Endometrial microvascular endothelial cells (primary cell): Measurements from ENCODE around the gene SEMA6A. TPM values are rescaled to one million over a fixed set of nuclear protein-coding genes. Genes with fewer than 3 reads are reported as not detected.

Source experiments
- in situ Hi-C: cut with HindIII; loops from 2 replicates; pipeline ENCODE4 v1.10.0; 2017; ENCODE audit warnings: low sequenced_read_pairs, low pct_unique_long_range_greater_than_20kb; ENCODE audit errors: inconsistent ontology term
- total RNA-seq: library from RNA; depleted of rRNA; stranded (reverse); fragments of >200 nt; gene quantifications from one replicate; pipeline ENCODE4 v1.2.3, GENCODE V29; 2015; ENCODE audit errors: inconsistent ontology term

The SEMA6A gene
- total RNA-seq, 1 donor from 2014 or later, result 0.37 TPM

GRCh38 chr5:116404016-116404415 is 170.6 kb downstream of the SEMA6A start:
- in situ Hi-C loops, result no loop called here

- in situ Hi-C loops, result no loop called here
Observed at GRCh38 chr5:116402235-116402634, 172.4 kb downstream of the SEMA6A start.

DNA sequence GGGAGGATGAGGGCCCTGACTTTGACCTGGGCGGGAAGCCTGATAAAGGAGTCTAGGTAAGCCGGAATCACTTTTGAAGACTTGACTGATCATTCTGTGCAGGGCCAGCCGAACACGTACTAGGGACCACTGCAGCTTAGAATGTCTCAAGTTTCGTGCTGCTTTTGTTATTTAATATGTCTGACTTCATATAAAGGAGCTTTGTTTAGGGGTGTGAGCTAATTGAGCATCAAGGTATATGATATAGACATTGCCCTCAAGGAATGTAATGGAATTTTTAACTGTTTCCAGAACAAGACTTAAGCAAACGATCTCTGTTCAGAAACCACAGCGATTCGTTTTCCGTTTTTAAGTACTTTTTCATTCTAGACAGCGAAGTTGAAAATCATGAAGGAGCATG is 173.0 kb downstream of the SEMA6A start:
- in situ Hi-C loops, result no loop called here

- in situ Hi-C loops, result no loop called here
Observed at GRCh38 chr5:116396476-116397099, 178.0 kb downstream of the SEMA6A start.

DNA sequence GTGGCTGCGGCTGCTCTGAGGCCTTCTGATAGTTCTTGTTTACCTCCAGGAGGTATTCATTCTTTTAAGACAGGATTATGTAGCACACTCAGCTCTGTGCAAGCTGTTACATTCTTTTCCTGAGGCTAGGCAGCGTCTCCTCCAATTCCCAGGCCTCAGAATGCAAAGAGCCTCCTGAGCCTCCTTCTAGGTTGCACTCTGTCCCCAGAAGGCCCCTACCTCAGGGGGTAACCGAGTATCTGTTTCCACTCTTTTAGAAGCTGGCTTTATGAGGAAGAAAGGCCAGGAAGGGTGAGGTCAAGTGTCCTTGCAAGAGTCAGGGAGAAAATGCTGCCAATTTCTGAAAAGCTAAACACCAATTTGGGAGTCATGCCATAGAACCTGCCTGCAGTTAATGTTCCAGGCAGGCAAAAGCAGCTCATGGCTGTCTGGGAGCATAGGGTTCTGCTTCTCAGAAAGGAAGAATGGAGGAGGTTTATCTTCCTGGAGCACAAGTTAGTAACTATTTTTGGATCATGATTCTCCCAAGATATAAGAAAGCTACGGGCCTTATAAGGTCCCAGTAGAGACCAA is 178.9 kb downstream of the SEMA6A start:
- in situ Hi-C loops, result no loop called here

DNA sequence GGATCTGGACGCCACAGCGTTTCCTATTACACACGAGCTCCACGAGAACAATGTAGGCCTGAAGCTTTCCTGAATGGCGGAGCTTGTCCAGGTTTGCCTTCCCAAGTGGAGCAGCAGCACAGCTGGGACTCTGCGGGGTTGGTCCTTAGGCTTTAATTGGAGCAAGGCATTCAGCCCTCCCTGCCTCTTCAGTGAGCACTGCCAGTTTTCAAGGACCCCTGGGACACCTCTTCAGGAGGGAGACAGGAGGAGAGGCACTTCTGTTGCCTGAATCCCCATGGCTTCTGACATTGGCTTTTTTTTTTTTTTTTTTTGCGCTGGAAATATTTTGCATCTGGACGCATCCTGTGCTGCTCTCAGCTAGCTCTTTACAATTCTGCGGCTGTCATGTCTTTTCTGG is 179.4 kb downstream of the SEMA6A start:
- in situ Hi-C loops, result no loop called here

- in situ Hi-C loops, result no loop called here
Observed at GRCh38 chr5:116394186-116394867, 180.3 kb downstream of the SEMA6A start.
